Activated T-cell treated with anti-CD3 and anti-CD28 coated beads, Interleukin-2, amount 50 U/mL, for 72 hours (primary cell): Measurements from ENCODE around the gene PTX4. TPM values are rescaled to one million over a fixed set of nuclear protein-coding genes. Genes with fewer than 3 reads are reported as not detected.

ENCODE experiments used
- ATAC-seq, 2 donors: fragments of 150-1000 bp; cut with Tn5 transposase; replicated peaks in 1 of 2; 2 replicates each; pipeline ENCODE4 v1.10.0; 2021; ENCODE audit warnings: moderate library complexity in 2 of 2, mild to moderate bottlenecking in 1 of 2
- DNase-seq, 2 donors: peaks; one replicate each; pipeline ENCODE4 v3.0.0; 2021 to 2022; ENCODE audit warnings: mixed read lengths in 1 of 2
- H3K27ac Mint-ChIP-seq: one replicate; pipeline ENCODE4 v1.8.0; 2022; ENCODE audit warnings: mild to moderate bottlenecking, moderate library complexity, mixed read lengths
- H3K27me3 Mint-ChIP-seq: one replicate; pipeline ENCODE4 v1.8.0; 2022; ENCODE audit warnings: low read depth, mixed read lengths
- H3K36me3 Mint-ChIP-seq, 2 donors: one replicate each; pipeline ENCODE4 v1.8.0; 2022; ENCODE audit warnings: mixed read lengths in 2 of 2, mild to moderate bottlenecking in 1 of 2; ENCODE audit not compliant: insufficient read depth in 2 of 2
- H3K4me1 Mint-ChIP-seq: one replicate; pipeline ENCODE4 v1.8.0; 2022; ENCODE audit warnings: low read depth, mixed read lengths
- H3K4me3 Mint-ChIP-seq, 2 donors: one replicate each; pipeline ENCODE4 v1.8.0; 2022; ENCODE audit warnings: mild to moderate bottlenecking in 2 of 2, mixed read lengths in 2 of 2, moderate library complexity in 2 of 2
- H3K9me3 Mint-ChIP-seq, 2 donors: one replicate each; pipeline ENCODE4 v1.8.0; 2022; ENCODE audit warnings: mixed read lengths in 2 of 2
- total RNA-seq, 2 donors: library from RNA; stranded (reverse); gene quantifications; one replicate each; pipeline ENCODE4 v1.2.3, GENCODE V29; 2022

PTX4 gene
- total RNA-seq, result not detected

- H3K27me3 Mint-ChIP-seq, result no peaks in the 10 kb centered on the region
- peaks cover 11% of the 10 kb centered on the region for H3K4me1 Mint-ChIP-seq
- DNase-seq, result no peak
- H3K27ac Mint-ChIP-seq, result no peak within 1 kb of the TSS
- no peak for ATAC-seq
- no peak within 1 kb of the TSS for H3K4me3 Mint-ChIP-seq
- H3K9me3 Mint-ChIP-seq, result no peaks in the 10 kb centered on the region
- peaks cover 0 to 2% of the 10 kb centered on the region in 2 donors for H3K36me3 Mint-ChIP-seq
Observed at GRCh38 chr16:1488619-1489018, at the start of gene PTX4. Gene PTX4, minus strand, starts transcription at chr16:1488944. Its CDS starts 35 bp downstream, at chr16:1488909.

- ATAC-seq, result peak in 1 of 2 donors; percentile 21
- Mint-ChIP-seq H3K9me3 (no peaks in the 10 kb centered on the region), H3K36me3 (peaks cover 3 to 13% of the 10 kb centered on the region in 2 donors), H3K27ac (peak overlapping the region; percentile 93), H3K4me1 (peaks cover 47% of the 10 kb centered on the region), H3K4me3 (peak overlapping the region; percentile 96 to 99), H3K27me3 (no peaks in the 10 kb centered on the region)
- peak; percentile 44 to 50 for DNase-seq
Observed at GRCh38 chr16:1537763-1538289, 49.1 kb upstream of the PTX4 start.

- H3K36me3 Mint-ChIP-seq, result peaks cover 3 to 13% of the 10 kb centered on the region in 2 donors
- peak overlapping the region; percentile 96 to 99 for H3K4me3 Mint-ChIP-seq
- H3K27ac Mint-ChIP-seq, result peak overlapping the region; percentile 47
Observed at GRCh38 chr16:1537138-1537577, 48.4 kb upstream of the PTX4 start.

GRCh38 chr16:1536601-1537000 is 47.9 kb upstream of the PTX4 start:
- no peak for ATAC-seq
- H3K36me3 Mint-ChIP-seq, result peaks cover 3 to 13% of the 10 kb centered on the region in 2 donors
- peak overlapping the region; percentile 47 for H3K27ac Mint-ChIP-seq
- no peaks in the 10 kb centered on the region for H3K9me3 Mint-ChIP-seq
- DNase-seq, result no peak
- peak overlapping the region; percentile 96 to 99 for H3K4me3 Mint-ChIP-seq
- peaks cover 45% of the 10 kb centered on the region for H3K4me1 Mint-ChIP-seq
- no peaks in the 10 kb centered on the region for H3K27me3 Mint-ChIP-seq

More at GRCh38 chr16:1537138-1537577, 48.4 kb upstream of the PTX4 start:
- no peak for DNase-seq
- Mint-ChIP-seq H3K27me3 (no peaks in the 10 kb centered on the region), H3K9me3 (no peaks in the 10 kb centered on the region), H3K4me1 (peaks cover 45% of the 10 kb centered on the region)
- no peak for ATAC-seq

- Mint-ChIP-seq H3K4me3 (peak overlapping the region; percentile 96 to 99), H3K27ac (peak overlapping the region; percentile 99), H3K36me3 (peaks cover 3 to 13% of the 10 kb centered on the region in 2 donors), H3K4me1 (peaks cover 45% of the 10 kb centered on the region), H3K9me3 (no peaks in the 10 kb centered on the region), H3K27me3 (no peaks in the 10 kb centered on the region)
- DNase-seq, result peak; percentile 37 to 46
- ATAC-seq, result peak; percentile 27 to 38
Observed at GRCh38 chr16:1535391-1536291, 46.9 kb upstream of the PTX4 start.

GRCh38 chr16:1534021-1535020 is 45.6 kb upstream of the PTX4 start:
- no peaks in the 10 kb centered on the region for H3K27me3 Mint-ChIP-seq
- ATAC-seq, result peak; percentile 28 to 30
- no peaks in the 10 kb centered on the region for H3K9me3 Mint-ChIP-seq
- H3K4me1 Mint-ChIP-seq, result peaks cover 41% of the 10 kb centered on the region
- H3K4me3 Mint-ChIP-seq, result peak overlapping the region; percentile 96 to 99
- H3K36me3 Mint-ChIP-seq, result peaks cover 3 to 13% of the 10 kb centered on the region in 2 donors
- H3K27ac Mint-ChIP-seq, result peak overlapping the region; percentile 99
- DNase-seq, result peak; percentile 37 to 45

GRCh38 chr16:1533443-1533951 is 44.8 kb upstream of the PTX4 start, which contains the start of gene TMEM204:
Gene TMEM204, plus strand, starts transcription at chr16:1533666. Its CDS starts 610 bp downstream, at chr16:1534276.
- Mint-ChIP-seq H3K4me3 (peak within 1 kb of the TSS; percentile 96 to 99), H3K27me3 (no peaks in the 10 kb centered on the region), H3K27ac (peak within 1 kb of the TSS; percentile 99), H3K9me3 (no peaks in the 10 kb centered on the region), H3K36me3 (peaks cover 3 to 13% of the 10 kb centered on the region in 2 donors), H3K4me1 (peaks cover 33% of the 10 kb centered on the region)
- peak; percentile 34 to 45 for ATAC-seq
- peak; percentile 37 to 56 for DNase-seq

GRCh38 chr16:1532771-1533170 is 44.0 kb upstream of the PTX4 start:
- no peak for DNase-seq
- peak overlapping the region; percentile 24 for H3K27ac Mint-ChIP-seq
- H3K4me1 Mint-ChIP-seq, result peaks cover 26% of the 10 kb centered on the region
- ATAC-seq, result no peak
- H3K36me3 Mint-ChIP-seq, result peaks cover 3 to 13% of the 10 kb centered on the region in 2 donors
- H3K9me3 Mint-ChIP-seq, result no peaks in the 10 kb centered on the region
- peak overlapping the region; percentile 43 to 96 for H3K4me3 Mint-ChIP-seq
- no peaks in the 10 kb centered on the region for H3K27me3 Mint-ChIP-seq

- DNase-seq, result no peak
- Mint-ChIP-seq H3K27me3 (no peaks in the 10 kb centered on the region), H3K36me3 (peaks cover 3 to 11% of the 10 kb centered on the region in 2 donors), H3K4me3 (peak overlapping the region in 1 of 2 donors; percentile 96), H3K4me1 (peaks cover 21% of the 10 kb centered on the region), H3K27ac (peak overlapping the region; percentile 24), H3K9me3 (no peaks in the 10 kb centered on the region)
- no peak for ATAC-seq
Observed at GRCh38 chr16:1532081-1532760, 43.5 kb upstream of the PTX4 start.

- peaks cover 3 to 7% of the 10 kb centered on the region in 2 donors for H3K36me3 Mint-ChIP-seq
- H3K9me3 Mint-ChIP-seq, result no peaks in the 10 kb centered on the region
- H3K27ac Mint-ChIP-seq, result no peak overlapping the region
Observed at GRCh38 chr16:1531638-1531910, 42.8 kb upstream of the PTX4 start.

GRCh38 chr16:1530883-1531637 is 42.3 kb upstream of the PTX4 start:
- peaks cover 3 to 7% of the 10 kb centered on the region in 2 donors for H3K36me3 Mint-ChIP-seq
- H3K4me1 Mint-ChIP-seq, result peaks cover 16% of the 10 kb centered on the region
- DNase-seq (no peak), ATAC-seq (no peak)
- no peak overlapping the region for H3K27ac Mint-ChIP-seq
- no peak overlapping the region for H3K4me3 Mint-ChIP-seq
- no peaks in the 10 kb centered on the region for H3K27me3 Mint-ChIP-seq
- H3K9me3 Mint-ChIP-seq, result no peaks in the 10 kb centered on the region

More at GRCh38 chr16:1531638-1531910, 42.8 kb upstream of the PTX4 start:
- no peak for ATAC-seq
- Mint-ChIP-seq H3K4me3 (no peak overlapping the region), H3K27me3 (no peaks in the 10 kb centered on the region), H3K4me1 (peaks cover 21% of the 10 kb centered on the region)
- no peak for DNase-seq
